AG04450 (cell line): Measurements from ENCODE around the gene ADAMTSL2. TPM values are rescaled to one million over a fixed set of nuclear protein-coding genes. Genes with fewer than 3 reads are reported as not detected.

ENCODE experiments used
- CTCF ChIA-PET: fragments of 300-600, 350-600 bp; formaldehyde crosslinking; extraction: SDS; loops from one replicate; lab custom pipeline; 2022; ENCODE audit warnings: antibody characterized with exemption, inconsistent platforms; lab: Charles Lee
- POLR2A ChIA-PET: fragments of 350-600 bp; formaldehyde crosslinking; extraction: SDS; loops from one replicate; lab custom pipeline; 2021; ENCODE audit warnings: antibody characterized with exemption, inconsistent platforms; lab: Yijun Ruan, JAX
- DNase-seq: peaks from one replicate; pipeline ENCODE4 v3.0.0-alpha.2; 2011; ENCODE audit warnings: low read depth, low spot score
- H3K27ac ChIP-seq: one replicate; pipeline ENCODE4 v1.5.1; 2012; ENCODE audit warnings: low read depth, low read length, control low read depth
- H3K27me3 ChIP-seq: one replicate; pipeline ENCODE4 v1.6.0; 2012; ENCODE audit warnings: low read length; ENCODE audit not compliant: control insufficient read depth, insufficient read depth
- H3K4me3 ChIP-seq: 2 replicates; pipeline ENCODE4 v1.5.1; 2011; ENCODE audit warnings: mild to moderate bottlenecking, low read depth, low read length, control low read depth
- H3K9me3 ChIP-seq: 2 replicates; pipeline ENCODE4 v1.5.1; 2012; ENCODE audit warnings: low read length; ENCODE audit not compliant: control insufficient read depth, insufficient read depth
- polyA plus RNA-seq: library from polyadenylated mRNA; depleted of rRNA; stranded (reverse); fragments of >200 nt; gene quantifications from 2 replicates; pipeline ENCODE4 v1.2.3, GENCODE V29; 2011
- TF ChIP-seq, protein P1 (sequence below): IDR thresholded peaks from 2 replicates; pipeline ENCODE4 v1.5.1; 2011; ENCODE audit warnings: low read depth, low read length, control low read depth, inconsistent platforms

The ADAMTSL2 gene
- polyA plus RNA-seq, 1 experiment: not detected

- Histone ChIP-seq H3K4me3 (no peak overlapping the region), H3K27ac (no peak overlapping the region), H3K9me3 (peaks cover 17% of the 10 kb centered on the region), H3K27me3 (peaks cover 50% of the 10 kb centered on the region)
- no peak for DNase-seq
- ChIA-PET POLR2A (no interaction called here), CTCF (interaction anchor here (0.6 kb wide), 1 partner anchor 20 kb away, joined by 3 read pairs; no protein-coding TSS in a partner anchor)
- TF ChIP-seq, protein P1, sequence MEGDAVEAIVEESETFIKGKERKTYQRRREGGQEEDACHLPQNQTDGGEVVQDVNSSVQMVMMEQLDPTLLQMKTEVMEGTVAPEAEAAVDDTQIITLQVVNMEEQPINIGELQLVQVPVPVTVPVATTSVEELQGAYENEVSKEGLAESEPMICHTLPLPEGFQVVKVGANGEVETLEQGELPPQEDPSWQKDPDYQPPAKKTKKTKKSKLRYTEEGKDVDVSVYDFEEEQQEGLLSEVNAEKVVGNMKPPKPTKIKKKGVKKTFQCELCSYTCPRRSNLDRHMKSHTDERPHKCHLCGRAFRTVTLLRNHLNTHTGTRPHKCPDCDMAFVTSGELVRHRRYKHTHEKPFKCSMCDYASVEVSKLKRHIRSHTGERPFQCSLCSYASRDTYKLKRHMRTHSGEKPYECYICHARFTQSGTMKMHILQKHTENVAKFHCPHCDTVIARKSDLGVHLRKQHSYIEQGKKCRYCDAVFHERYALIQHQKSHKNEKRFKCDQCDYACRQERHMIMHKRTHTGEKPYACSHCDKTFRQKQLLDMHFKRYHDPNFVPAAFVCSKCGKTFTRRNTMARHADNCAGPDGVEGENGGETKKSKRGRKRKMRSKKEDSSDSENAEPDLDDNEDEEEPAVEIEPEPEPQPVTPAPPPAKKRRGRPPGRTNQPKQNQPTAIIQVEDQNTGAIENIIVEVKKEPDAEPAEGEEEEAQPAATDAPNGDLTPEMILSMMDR: no peak
These were observed 50.3 kb downstream of the ADAMTSL2 start for GRCh38 chr9:133584559-133585476.

- POLR2A ChIA-PET: no interaction called here
These were observed 51.2 kb downstream of the ADAMTSL2 start for GRCh38 chr9:133585481-133586351.

DNA sequence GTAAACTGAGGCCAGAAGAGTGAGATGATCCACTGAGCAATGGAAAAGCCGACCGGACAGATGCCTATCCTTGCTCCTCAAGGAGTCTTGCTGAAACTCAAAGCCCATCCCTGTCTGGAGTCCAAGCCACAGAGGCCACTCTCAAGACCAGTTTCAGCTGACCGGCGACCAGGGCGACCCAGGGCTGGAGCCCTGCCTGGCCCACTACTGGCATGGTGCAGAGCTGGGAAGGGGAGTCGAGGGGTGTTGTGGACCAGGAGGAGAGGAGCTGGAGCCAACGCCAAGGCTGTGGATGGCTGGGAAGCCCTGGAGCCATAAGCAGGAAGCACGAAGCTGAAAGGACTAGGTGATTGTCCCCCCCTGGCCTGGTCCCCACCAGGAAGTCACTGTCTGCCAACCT is 52.5 kb downstream of the ADAMTSL2 start:
- no peak overlapping the region for H3K4me3 ChIP-seq
- H3K9me3 ChIP-seq: peaks cover 17% of the 10 kb centered on the region
- no peak for DNase-seq
- no peak overlapping the region for H3K27ac ChIP-seq
- CTCF ChIA-PET: no interaction called here
- POLR2A ChIA-PET: no interaction called here
- TF ChIP-seq, protein P1: no peak
- peaks cover 44% of the 10 kb centered on the region for H3K27me3 ChIP-seq

More at GRCh38 chr9:133585481-133586351, 51.2 kb downstream of the ADAMTSL2 start:
- Histone ChIP-seq H3K27me3 (peaks cover 46% of the 10 kb centered on the region), H3K27ac (no peak overlapping the region), H3K9me3 (peaks cover 17% of the 10 kb centered on the region), H3K4me3 (no peak overlapping the region)
- TF ChIP-seq, protein P1: no peak
- CTCF ChIA-PET: no interaction called here
- DNase-seq: no peak

GRCh38 chr9:133587466-133587865 is 53.0 kb downstream of the ADAMTSL2 start:
- no peak for DNase-seq
- Histone ChIP-seq H3K4me3 (no peak overlapping the region), H3K9me3 (peaks cover 17% of the 10 kb centered on the region), H3K27me3 (peaks cover 44% of the 10 kb centered on the region), H3K27ac (no peak overlapping the region)
- TF ChIP-seq, protein P1: no peak
- CTCF ChIA-PET: no interaction called here
- POLR2A ChIA-PET: no interaction called here
